HFF-Myc (cell line): ENCODE data around the gene CEP164.

Experiments used
- DNase-seq: peaks from one replicate; pipeline ENCODE4 v3.0.0-alpha.2; 2011; ENCODE audit warnings: low read depth; ENCODE audit errors: extremely low read depth
- H3K4me3 ChIP-seq: replicated peaks from 2 replicates; pipeline ENCODE4 v1.5.1; 2011; ENCODE audit warnings: low read depth, mild to moderate bottlenecking, control low read depth, low read length
- CTCF ChIP-seq: IDR thresholded peaks from 2 replicates; pipeline ENCODE4 v1.5.1; 2012; ENCODE audit warnings: mild to moderate bottlenecking, low read depth, low read length, control low read depth; ENCODE audit errors: missing control alignments

Gene CEP164

DNA sequence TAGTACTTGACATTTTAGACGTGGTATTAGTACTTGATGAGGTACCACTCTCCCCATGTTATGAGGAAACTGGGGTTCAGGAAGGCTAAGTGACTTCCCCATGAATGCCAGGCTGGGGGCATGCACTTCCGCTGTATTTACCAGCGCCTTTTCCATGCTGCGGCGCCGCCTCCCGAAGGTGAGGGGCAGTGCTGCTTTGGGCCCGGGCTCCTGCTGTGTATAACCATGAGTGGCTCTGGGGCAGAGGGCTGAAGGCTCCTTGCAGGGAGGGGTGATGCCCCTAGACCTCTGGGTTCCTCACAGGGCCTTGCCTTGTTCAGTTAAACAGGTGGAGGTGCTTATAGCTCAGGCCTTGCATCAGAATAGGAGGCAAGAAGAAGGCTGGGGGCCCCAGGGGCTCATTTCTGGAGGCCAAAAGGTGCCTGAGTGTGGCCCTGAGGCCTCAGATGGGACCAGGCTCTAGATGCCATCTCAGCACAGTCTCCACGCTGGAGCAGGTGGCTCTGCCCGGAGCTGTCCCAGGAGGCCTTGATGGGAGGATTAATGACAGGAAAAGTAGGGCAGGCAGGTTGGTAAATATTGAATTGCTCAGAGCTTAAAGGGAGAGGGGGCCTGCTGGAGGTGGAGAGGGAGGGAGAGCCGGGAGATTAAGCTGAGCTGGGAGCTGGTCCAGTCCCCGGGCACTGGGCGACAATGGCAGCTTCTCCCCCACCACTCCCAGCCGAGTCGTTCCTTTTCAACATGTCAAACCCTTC is 129.6 kb downstream of the CEP164 start:
- TF ChIP-seq CTCF = no peak
- no peak for DNase-seq

DNA sequence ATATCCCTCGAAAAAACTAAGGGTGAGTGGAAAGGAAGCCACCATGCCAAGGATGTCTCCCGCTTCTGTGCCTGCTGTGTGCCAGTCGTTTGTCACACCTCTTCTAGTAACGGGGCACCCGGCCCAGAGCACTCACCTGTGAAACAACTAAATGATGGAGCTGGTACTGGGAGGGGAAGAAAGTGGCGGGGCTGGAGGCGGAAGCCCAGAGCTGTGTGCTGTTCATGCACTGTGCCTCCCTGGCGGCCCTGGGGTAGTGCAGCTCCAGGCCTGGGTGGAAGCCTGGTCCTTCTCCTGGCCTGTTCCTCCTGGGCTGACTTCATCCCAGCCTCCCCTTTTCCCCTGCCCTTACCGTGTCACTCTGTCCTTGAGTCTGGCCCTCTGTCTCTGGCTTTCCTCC is 130.2 kb downstream of the CEP164 start:
- H3K4me3 ChIP-seq = no peak overlapping the region
- no peak for DNase-seq
- TF ChIP-seq CTCF = no peak

More for the DNA sequence above, 129.6 kb downstream of the CEP164 start:
- no peak overlapping the region for H3K4me3 ChIP-seq

DNA sequence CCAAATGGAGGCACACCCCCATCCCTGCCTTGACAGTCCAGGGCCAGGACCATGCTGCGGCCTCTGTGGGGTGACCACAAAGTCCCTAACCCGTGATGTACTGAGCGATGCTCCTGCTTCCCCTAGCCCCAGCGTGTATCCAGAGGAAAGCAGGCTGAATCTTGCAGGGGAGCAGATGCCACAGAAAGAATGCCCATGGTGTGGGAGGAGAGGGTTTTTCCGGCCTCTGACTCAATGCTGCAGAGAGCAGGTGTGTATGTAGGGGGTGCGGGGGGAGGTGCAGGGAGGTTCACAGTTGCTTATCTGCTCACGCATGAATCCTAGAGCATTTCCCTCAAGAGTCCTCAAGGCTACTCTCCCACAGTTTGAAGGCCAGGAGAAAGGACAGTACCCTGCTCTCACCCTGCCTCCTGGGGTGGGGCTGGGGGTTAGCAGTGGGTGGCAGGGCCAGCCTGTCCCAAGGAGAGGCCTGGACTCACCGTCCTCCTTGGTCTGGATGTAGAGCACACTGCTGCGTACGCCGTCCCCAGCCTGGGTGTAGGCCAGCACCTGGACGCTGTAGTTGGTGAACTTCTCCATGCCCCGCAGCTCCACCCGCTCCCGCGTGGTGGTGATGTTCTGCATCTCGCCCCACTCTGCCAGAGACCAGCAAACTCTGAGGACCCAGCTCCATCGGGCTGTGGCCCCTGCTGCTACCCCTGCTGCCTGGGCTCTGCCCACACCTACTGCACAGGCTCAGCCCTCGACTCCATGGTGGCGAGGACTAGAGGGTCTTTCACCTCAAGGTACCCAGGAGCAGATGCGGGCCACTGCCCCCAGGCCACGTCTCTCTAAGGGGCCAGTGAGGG is 130.8 kb downstream of the CEP164 start:
- TF ChIP-seq CTCF = no peak
- no peak for DNase-seq

DNA sequence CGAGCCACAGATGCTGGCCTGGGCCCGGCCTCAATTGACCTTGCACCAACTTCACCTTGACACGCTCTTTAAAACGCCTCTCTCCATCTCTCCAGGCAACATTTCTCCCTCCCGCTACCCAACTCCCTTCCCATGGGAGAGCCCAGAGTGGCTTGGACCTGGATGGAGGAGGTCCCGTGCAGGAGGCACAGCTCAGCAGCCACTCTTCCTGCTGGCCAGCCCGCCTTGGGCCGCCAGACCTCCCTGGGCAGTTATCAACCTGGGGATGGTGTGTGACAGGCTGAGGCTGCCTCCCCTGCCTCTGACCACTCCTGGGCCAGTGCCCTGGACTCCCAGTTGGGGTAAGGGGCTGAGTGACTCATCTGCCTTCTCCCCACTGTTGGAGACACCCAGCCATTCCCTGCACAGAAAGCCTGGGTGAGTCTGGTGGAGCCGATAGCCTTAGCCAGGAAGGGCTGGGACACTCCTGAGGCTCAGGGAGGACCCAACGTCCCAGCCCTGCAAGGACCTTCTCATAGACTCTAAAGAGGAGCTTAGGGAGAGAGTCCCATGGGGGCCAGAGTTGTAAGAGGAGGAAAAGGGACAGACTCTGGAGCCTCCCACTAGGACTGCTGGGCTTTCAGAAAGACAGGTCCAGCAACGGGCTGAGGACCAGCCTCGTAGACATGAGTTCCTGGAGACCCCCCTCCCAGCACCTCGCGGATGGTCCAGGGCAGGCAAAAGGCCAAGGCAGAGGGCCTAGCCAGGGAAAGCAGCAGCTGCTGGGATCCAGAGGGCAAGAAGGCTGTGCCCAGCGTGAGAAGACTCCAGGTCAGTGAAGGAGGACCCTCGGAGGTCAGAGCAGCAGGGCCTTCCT is 131.7 kb downstream of the CEP164 start:
- no peak for TF ChIP-seq CTCF
- no peak overlapping the region for H3K4me3 ChIP-seq
- no peak for DNase-seq

More for the DNA sequence above, 130.8 kb downstream of the CEP164 start:
- no peak overlapping the region for H3K4me3 ChIP-seq

- TF ChIP-seq CTCF = no peak
- no peak for DNase-seq
- no peak overlapping the region for H3K4me3 ChIP-seq
These were observed 132.3 kb downstream of the CEP164 start for GRCh38 chr11:117459979-117460300.

DNA sequence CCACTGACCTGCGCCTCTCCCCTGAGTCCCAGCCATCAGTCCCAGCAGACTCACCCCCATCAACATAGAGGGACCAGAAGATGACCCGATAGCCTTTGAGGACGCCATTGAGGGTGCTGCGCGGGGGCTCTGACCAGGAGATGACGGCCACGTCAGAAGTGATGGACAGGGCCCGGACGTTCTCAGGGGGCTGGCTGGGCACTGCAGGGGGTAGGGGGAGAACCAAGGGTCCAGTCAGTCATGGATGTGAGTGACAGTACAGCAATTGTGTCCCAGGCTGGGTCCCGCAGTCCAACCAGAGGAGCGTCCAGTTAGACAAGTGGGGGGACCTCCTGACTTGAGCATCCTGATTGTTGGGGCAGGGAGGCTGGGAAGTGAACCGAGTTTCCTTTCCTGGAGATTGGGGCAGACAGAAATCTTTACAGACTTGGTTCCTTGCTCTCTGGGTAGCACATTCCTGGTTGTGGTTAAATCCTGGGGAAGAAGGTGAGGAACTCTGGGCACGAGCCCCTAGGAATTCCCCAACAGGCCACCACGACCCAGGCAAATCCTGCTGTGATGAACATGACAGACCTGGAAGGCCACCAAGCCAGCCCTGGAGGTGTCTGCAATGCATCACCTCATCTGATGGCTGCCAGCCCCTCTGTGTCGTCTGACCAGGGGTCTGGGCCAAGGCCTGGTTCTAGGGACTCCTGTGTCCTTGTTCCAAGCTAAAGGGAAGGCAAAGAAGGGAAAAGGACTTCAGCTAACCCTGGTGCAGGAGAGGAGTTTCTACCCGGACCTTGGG is 133.9 kb downstream of the CEP164 start:
- H3K4me3 ChIP-seq = no peak overlapping the region
- no peak for DNase-seq
- no peak for TF ChIP-seq CTCF
